ENCODE data around the gene KLHL2. TPM values are rescaled to one million over a fixed set of nuclear protein-coding genes. Genes with fewer than 3 reads are reported as not detected.
"Not testable (repeated sequence)": the region's sequence is repeated elsewhere in the genome, so short reads cannot be mapped to it uniquely, and the experiment has no call there.

The KLHL2 gene
- total RNA-seq, 1 donor from 2014 or later: 10.6 TPM

GRCh38 chr4:165217325-165217724, 10.0 kb downstream of the KLHL2 start:
- no peak for TF ChIP-seq CTCF (IDR thresholded peaks at IDR 0.05; ENCODE audit: unreplicated experiment)
- Mint-ChIP-seq H3K27me3 (ENCODE audit: unreplicated experiment) (peaks cover 4% of the 10 kb centered on the region), H3K4me3 (ENCODE audit: unreplicated experiment) (no peak overlapping the region), H3K4me1 (ENCODE audit: unreplicated experiment) (peaks cover 27% of the 10 kb centered on the region), H3K9me3 (ENCODE audit: unreplicated experiment) (no peaks in the 10 kb centered on the region), H3K36me3 (ENCODE audit: low read depth, unreplicated experiment) (peaks cover 5% of the 10 kb centered on the region), H3K27ac (ENCODE audit: unreplicated experiment) (no peak overlapping the region)
- no peak for DNase-seq (ENCODE audit: low spot score)

DNA sequence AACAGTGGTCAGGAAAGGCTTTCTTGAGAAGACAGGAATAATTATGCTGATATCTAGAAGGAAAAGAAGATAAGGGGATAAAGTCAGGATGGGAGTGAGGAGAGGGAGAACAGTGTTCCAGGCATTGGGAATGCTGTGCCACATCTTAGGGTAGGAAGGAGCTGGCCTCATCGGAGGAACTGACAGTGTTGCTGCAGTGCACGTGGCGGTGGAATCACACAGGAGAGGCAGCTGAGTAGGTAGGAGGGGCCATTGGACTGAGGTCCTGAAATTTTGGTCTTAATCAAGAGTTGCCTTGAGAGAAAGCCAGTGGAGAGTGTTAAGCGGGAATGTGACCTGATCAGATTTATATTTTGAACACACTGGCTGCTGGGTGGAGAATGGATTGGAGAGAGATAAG, 13.9 kb downstream of the KLHL2 start:
- Mint-ChIP-seq H3K27ac (ENCODE audit: unreplicated experiment) (peak overlapping the region; percentile 85), H3K4me1 (ENCODE audit: unreplicated experiment) (peaks cover 28% of the 10 kb centered on the region)
- H3K36me3 Mint-ChIP-seq (ENCODE audit: low read depth, unreplicated experiment); DNase-seq (ENCODE audit: low spot score); H3K4me3 Mint-ChIP-seq (ENCODE audit: unreplicated experiment); H3K27me3 Mint-ChIP-seq (ENCODE audit: unreplicated experiment); H3K9me3 Mint-ChIP-seq (ENCODE audit: unreplicated experiment): not testable (repeated sequence)

- not testable (repeated sequence) for H3K27me3 Mint-ChIP-seq (ENCODE audit: unreplicated experiment); H3K4me3 Mint-ChIP-seq (ENCODE audit: unreplicated experiment); H3K36me3 Mint-ChIP-seq (ENCODE audit: low read depth, unreplicated experiment); H3K9me3 Mint-ChIP-seq (ENCODE audit: unreplicated experiment); DNase-seq (ENCODE audit: low spot score)
- Mint-ChIP-seq H3K27ac (ENCODE audit: unreplicated experiment) (peak overlapping the region; percentile 97), H3K4me1 (ENCODE audit: unreplicated experiment) (peaks cover 28% of the 10 kb centered on the region)
These were observed 14.8 kb downstream of the KLHL2 start for GRCh38 chr4:165221993-165222650.

DNA sequence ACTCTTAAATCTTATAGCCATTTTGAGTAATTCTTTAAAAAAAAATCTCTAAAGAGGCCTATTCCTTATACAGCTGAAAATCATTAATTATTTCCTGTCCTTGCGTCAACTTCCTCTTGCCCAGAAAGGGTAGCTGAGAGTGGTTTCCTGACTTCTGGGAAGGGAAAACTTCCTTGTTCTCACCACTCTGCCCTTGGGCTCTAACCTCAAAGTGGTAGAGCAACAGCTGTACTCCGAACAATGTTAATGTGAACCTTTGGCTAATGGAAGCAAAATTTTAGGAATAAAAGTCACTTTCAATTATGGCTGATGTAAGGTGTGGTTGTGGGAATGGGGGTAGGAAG, 15.3 kb downstream of the KLHL2 start:
- peak overlapping the region; percentile 97 for H3K27ac Mint-ChIP-seq (ENCODE audit: unreplicated experiment)
- peaks cover 28% of the 10 kb centered on the region for H3K4me1 Mint-ChIP-seq (ENCODE audit: unreplicated experiment)
- DNase-seq (ENCODE audit: low spot score): no peak

GRCh38 chr4:165227401-165227800, 20.0 kb downstream of the KLHL2 start:
- not testable (repeated sequence) for H3K27ac Mint-ChIP-seq (ENCODE audit: unreplicated experiment); H3K36me3 Mint-ChIP-seq (ENCODE audit: low read depth, unreplicated experiment); H3K27me3 Mint-ChIP-seq (ENCODE audit: unreplicated experiment); H3K9me3 Mint-ChIP-seq (ENCODE audit: unreplicated experiment); H3K4me3 Mint-ChIP-seq (ENCODE audit: unreplicated experiment); DNase-seq (ENCODE audit: low spot score)
- H3K4me1 Mint-ChIP-seq (ENCODE audit: unreplicated experiment): peaks cover 18% of the 10 kb centered on the region

More for the DNA sequence above, 15.3 kb downstream of the KLHL2 start:
- no peak overlapping the region for H3K4me3 Mint-ChIP-seq (ENCODE audit: unreplicated experiment)
- H3K9me3 Mint-ChIP-seq (ENCODE audit: unreplicated experiment): no peaks in the 10 kb centered on the region
- TF ChIP-seq CTCF (IDR thresholded peaks at IDR 0.05; ENCODE audit: unreplicated experiment): no peak
- H3K27me3 Mint-ChIP-seq (ENCODE audit: unreplicated experiment): peaks cover 2% of the 10 kb centered on the region
- peaks cover 5% of the 10 kb centered on the region for H3K36me3 Mint-ChIP-seq (ENCODE audit: low read depth, unreplicated experiment)

GRCh38 chr4:165229490-165230200, 22.3 kb downstream of the KLHL2 start:
- peak overlapping the region; percentile 45 for H3K4me3 Mint-ChIP-seq (ENCODE audit: unreplicated experiment)
- not testable (repeated sequence) for H3K27ac Mint-ChIP-seq (ENCODE audit: unreplicated experiment); H3K9me3 Mint-ChIP-seq (ENCODE audit: unreplicated experiment); H3K36me3 Mint-ChIP-seq (ENCODE audit: low read depth, unreplicated experiment); H3K4me1 Mint-ChIP-seq (ENCODE audit: unreplicated experiment); DNase-seq (ENCODE audit: low spot score); H3K27me3 Mint-ChIP-seq (ENCODE audit: unreplicated experiment)

DNA sequence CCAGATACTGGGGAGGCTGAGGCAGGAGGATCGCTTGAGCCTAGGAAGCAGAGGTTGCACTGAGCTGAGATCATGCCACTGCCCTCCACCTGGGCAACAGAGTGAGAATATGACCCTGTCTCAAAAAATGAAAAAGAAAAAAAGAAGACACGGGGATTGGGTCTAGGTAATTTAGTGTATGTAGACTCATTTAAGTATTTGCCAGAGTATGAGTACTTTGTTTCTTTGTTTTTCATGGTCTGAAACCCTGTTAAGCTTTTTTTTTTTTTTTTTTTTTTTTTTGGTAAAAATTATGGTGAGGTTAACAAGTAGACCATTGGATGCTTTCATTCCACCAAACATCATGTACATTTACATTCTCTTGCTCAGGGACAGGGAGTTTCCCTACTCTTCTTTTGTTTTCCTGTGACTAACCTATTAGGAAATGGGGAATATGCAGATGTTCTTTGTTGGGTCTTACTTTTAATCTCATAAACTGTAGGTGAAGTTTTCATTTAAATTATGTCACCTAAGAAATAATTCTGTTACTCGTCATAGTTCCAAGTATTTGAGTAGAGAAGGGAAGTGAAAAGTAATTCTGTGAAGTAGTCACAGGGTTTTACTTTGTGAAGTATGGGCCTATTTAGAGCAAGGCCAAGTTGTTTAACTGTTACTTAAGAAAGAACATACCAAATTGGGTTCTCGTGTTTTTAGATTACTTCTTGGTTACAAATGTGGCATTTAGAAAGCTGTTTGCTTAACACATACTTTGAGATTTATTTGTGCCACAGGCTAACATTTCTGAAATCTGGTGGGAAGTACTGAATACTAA, 25.5 kb downstream of the KLHL2 start:
- not testable (repeated sequence) for H3K9me3 Mint-ChIP-seq (ENCODE audit: unreplicated experiment); H3K36me3 Mint-ChIP-seq (ENCODE audit: low read depth, unreplicated experiment); DNase-seq (ENCODE audit: low spot score); H3K4me3 Mint-ChIP-seq (ENCODE audit: unreplicated experiment); H3K4me1 Mint-ChIP-seq (ENCODE audit: unreplicated experiment); H3K27ac Mint-ChIP-seq (ENCODE audit: unreplicated experiment); H3K27me3 Mint-ChIP-seq (ENCODE audit: unreplicated experiment)
